Measurements from ENCODE around the gene ABHD17B. TPM values are rescaled to one million over a fixed set of nuclear protein-coding genes. Genes with fewer than 3 reads are reported as not detected.
"Not testable (repeated sequence)": the region's sequence is repeated elsewhere in the genome, so short reads cannot be mapped to it uniquely, and the experiment has no call there.

Gene ABHD17B
- total RNA-seq, 2 donors from 2014 or later: 20.6 to 33.6 TPM

DNA sequence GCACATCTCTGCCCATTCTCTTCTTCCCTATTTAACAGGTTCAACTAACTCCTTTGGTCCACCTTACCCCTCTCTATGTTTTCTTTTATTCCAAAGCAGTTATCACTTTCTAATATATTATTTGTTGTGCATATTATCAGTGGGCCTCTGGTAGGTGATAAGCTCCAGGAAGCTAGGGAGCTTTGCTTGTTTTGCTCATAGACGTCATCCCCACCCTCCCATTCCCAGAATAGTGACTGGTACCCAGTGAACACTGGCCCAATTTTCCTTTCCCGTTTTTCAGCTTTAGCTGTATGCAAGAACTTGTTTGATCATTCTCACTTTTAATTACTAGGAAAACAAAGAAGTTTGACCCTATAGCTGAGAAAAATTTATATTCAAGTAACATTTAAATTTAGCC is 6.9 kb downstream of the ABHD17B start:
- Histone ChIP-seq H3K27me3 (no peaks in the 10 kb centered on the region), H3K36me3 (no peaks in the 10 kb centered on the region), H3K4me1 (no peaks in the 10 kb centered on the region), H3K9ac (ENCODE audit: low read depth in 2 of 2, low read length in 2 of 2) (no peak overlapping the region), H3K4me3 (no peak overlapping the region), H3K27ac (no peak overlapping the region), H3K9me3 (no peaks in the 10 kb centered on the region)
- TF ChIP-seq, protein P1, sequence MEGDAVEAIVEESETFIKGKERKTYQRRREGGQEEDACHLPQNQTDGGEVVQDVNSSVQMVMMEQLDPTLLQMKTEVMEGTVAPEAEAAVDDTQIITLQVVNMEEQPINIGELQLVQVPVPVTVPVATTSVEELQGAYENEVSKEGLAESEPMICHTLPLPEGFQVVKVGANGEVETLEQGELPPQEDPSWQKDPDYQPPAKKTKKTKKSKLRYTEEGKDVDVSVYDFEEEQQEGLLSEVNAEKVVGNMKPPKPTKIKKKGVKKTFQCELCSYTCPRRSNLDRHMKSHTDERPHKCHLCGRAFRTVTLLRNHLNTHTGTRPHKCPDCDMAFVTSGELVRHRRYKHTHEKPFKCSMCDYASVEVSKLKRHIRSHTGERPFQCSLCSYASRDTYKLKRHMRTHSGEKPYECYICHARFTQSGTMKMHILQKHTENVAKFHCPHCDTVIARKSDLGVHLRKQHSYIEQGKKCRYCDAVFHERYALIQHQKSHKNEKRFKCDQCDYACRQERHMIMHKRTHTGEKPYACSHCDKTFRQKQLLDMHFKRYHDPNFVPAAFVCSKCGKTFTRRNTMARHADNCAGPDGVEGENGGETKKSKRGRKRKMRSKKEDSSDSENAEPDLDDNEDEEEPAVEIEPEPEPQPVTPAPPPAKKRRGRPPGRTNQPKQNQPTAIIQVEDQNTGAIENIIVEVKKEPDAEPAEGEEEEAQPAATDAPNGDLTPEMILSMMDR (IDR thresholded peaks at IDR 0.05): no peak
- DNase-seq: no peak
- intact Hi-C loops (cut with DNase I): no loop called here

DNA sequence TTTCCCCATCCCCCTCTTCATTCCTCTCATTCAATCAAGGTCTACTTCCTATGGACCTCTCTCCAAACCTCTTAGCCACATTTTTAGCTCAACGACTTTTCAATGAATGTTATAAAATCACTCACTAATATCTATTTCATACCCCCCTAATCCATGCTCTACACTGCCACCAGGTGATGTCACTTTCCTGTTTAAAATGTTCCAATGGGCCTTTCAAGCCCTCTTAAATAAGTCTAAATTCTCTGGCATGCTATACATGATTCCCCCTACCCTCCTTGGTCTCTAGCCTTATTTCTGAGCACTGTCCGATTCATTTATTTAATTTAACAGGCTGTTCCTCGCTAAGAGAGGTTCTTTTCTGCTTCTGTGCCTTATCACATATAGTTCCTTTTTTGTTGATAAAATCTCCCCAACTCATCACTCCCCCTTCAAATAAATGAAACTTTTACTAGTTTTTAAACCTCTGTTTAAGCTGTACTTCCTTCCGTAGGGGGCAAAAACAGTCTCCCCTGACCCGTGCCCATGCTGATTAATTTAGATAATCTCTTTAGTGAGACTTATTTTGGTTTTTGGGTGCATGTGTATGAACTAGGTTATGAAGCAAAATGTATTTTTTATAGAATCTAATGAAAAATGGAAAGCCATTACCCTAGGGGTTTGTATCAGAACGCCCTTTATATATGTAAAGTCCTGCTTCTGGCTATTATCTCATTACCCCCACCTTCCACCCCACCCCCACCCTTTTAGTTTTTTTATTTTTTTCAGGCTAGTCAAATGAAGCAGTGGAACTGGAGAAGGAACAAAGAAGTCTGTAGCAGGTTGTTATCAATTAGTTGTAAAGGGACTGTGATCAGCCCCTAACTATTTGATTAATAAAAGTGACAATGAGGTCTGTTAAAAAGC is 9.0 kb downstream of the ABHD17B start:
- DNase-seq: no peak
- Histone ChIP-seq H3K9ac (ENCODE audit: low read depth in 2 of 2, low read length in 2 of 2) (no peak overlapping the region), H3K9me3 (no peaks in the 10 kb centered on the region), H3K36me3 (no peaks in the 10 kb centered on the region), H3K27ac (no peak overlapping the region), H3K4me3 (no peak overlapping the region), H3K27me3 (no peaks in the 10 kb centered on the region), H3K4me1 (no peaks in the 10 kb centered on the region)
- intact Hi-C loops (cut with DNase I): no loop called here
- TF ChIP-seq, protein P1 (IDR thresholded peaks at IDR 0.05): no peak

DNA sequence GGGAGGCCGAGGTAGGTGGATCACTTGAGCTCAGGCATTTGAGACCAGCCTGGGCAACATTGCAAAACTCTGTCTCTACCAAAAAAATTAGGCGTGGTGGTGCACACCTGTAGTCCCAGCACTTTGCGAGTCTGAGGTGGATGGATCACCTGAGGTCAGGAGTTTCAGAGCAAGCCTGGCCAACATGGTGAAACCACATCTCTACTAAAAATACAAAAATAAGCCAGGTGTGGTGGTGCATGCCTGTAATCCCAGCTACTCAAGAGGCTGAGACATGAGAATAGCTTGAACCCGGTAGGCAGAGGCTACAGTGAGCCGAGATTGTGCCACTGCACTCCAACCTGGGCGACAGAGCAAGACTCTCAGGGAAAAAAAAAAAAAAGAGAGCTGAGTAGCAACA is 12.2 kb downstream of the ABHD17B start:
- H3K9me3 ChIP-seq; H3K36me3 ChIP-seq; H3K4me3 ChIP-seq; H3K27me3 ChIP-seq; H3K9ac ChIP-seq (ENCODE audit: low read depth in 2 of 2, low read length in 2 of 2); intact Hi-C loops (cut with DNase I); H3K4me1 ChIP-seq; H3K27ac ChIP-seq; DNase-seq: not testable (repeated sequence)

DNA sequence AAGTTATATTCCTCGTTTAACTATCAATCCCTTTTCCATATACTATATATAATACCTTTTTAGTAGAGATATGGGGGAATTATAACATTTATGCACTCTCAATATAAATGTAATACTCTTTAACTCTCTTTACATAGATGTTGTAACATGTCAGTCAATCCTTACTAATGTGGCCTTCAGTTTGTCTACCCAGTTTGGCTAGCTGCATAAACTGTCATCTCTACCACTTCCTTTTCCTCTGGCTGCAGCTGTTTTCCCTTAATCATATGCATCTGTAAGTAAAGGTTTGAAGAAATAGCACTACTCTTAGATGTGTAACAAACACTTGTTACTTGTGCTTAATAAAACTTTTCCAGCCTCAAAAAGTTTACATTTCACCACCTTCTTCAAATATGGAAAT is 13.4 kb downstream of the ABHD17B start:
- H3K9ac ChIP-seq (ENCODE audit: low read depth in 2 of 2, low read length in 2 of 2): no peak overlapping the region
- intact Hi-C loops (cut with DNase I): no loop called here
- TF ChIP-seq, protein P1 (IDR thresholded peaks at IDR 0.05): no peak
- H3K27me3 ChIP-seq: no peaks in the 10 kb centered on the region
- H3K36me3 ChIP-seq: no peaks in the 10 kb centered on the region
- no peak for DNase-seq
- no peaks in the 10 kb centered on the region for H3K9me3 ChIP-seq
- H3K4me3 ChIP-seq: no peak overlapping the region
- H3K27ac ChIP-seq: no peak overlapping the region
- H3K4me1 ChIP-seq: no peaks in the 10 kb centered on the region

DNA sequence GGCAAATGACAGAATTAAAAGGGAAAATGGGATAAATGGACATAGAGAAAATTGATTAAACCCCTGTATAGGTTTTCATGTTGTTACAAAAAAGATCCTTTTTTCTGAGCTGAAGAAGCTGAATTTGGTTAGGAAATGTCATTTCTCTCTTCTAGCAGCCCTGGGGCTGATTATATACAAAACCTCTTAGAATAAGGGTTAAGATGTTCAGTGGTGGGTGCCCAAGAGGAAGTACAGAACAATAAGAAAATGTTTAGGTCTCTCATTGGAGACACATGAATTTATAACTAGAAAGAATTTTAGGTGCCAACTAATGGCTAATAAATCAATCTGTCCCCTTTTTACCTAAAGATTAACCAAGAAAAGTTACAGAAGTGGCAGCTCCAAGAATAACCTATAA is 14.2 kb downstream of the ABHD17B start:
- H3K9me3 ChIP-seq: no peaks in the 10 kb centered on the region
- TF ChIP-seq, protein P1 (IDR thresholded peaks at IDR 0.05): no peak
- H3K4me1 ChIP-seq: no peaks in the 10 kb centered on the region
- no peaks in the 10 kb centered on the region for H3K36me3 ChIP-seq
- no peak overlapping the region for H3K4me3 ChIP-seq
- H3K27ac ChIP-seq: no peak overlapping the region
- no peak for DNase-seq
- H3K9ac ChIP-seq (ENCODE audit: low read depth in 2 of 2, low read length in 2 of 2): no peak overlapping the region
- H3K27me3 ChIP-seq: no peaks in the 10 kb centered on the region
- intact Hi-C loops (cut with DNase I): no loop called here

DNA sequence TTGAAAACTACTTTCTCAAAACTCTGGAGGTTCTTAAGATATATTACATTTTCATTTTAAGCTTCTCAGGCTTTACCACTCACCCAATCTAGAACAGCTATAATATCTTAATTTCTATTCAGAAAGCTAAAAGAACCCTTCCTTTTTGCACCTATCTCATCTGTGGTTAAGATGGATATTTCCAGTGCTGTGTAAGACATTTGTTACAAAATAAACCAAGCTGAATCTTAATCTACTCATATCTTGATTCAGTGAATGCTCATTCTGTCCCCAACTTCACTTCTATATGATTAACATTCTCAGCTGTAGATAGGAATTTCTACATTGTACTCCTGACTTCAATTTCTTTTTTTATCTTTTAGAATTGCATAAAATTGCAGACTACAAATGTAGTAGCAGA is 15.0 kb downstream of the ABHD17B start:
- H3K36me3 ChIP-seq: no peaks in the 10 kb centered on the region
- no peak for DNase-seq
- no peak overlapping the region for H3K27ac ChIP-seq
- H3K27me3 ChIP-seq: no peaks in the 10 kb centered on the region
- intact Hi-C loops (cut with DNase I): no loop called here
- no peaks in the 10 kb centered on the region for H3K9me3 ChIP-seq
- no peaks in the 10 kb centered on the region for H3K4me1 ChIP-seq
- TF ChIP-seq, protein P1 (IDR thresholded peaks at IDR 0.05): no peak
- no peak overlapping the region for H3K4me3 ChIP-seq
- no peak overlapping the region for H3K9ac ChIP-seq (ENCODE audit: low read depth in 2 of 2, low read length in 2 of 2)
